GM18519 (cell line): ENCODE measurements around the gene TCTN2.

ENCODE experiments used
- ATAC-seq: cut with Tn5 transposase; IDR thresholded peaks from one replicate; pipeline ENCODE4 v1.9.1; 2021; ENCODE audit warnings: mild to moderate bottlenecking, moderate library complexity; ENCODE audit not compliant: unreplicated experiment, low FRiP score

Gene TCTN2

DNA sequence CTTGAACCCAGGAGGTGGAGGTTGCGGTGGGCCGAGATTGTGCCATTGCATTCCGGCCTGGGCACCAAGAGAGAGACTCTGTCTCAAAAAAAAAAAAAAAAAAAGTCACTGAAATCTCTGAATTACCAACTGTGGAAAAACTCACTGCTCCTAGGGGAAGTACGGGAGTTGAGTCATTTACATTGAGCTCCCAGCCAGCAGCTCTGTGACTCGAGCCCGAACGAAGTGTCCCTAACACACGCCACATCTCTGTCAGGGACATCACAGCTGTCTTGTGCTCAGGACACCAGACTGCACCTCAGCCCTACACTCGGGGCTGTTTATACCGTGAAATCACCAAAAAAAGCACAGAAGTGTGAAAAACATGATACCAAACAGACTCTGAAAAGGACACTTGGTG is 62.3 kb downstream of the TCTN2 start:
- no peak for ATAC-seq

DNA sequence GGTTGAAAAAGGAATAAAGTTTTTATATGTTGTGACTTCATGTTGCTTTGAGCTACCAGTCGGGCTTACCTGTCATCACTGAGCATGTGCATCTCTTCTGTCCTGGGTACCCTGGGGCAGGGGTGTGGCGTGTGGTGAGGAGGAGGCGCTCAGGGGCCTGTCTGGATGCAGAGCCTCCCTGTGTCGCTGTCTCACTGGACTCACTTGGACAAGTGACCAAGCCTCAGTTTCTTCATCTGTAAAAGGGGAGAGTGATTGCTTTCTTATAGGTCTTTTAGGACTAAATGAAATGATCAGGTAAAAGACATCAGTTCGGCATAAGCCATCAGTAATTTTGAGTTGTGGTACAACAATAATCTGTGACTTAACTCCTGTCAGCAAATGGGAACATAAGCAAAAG is 63.4 kb downstream of the TCTN2 start:
- ATAC-seq: no peak

GRCh38 chr12:123741937-123742572 is 71.1 kb downstream of the TCTN2 start:
- ATAC-seq: no peak

GRCh38 chr12:123743002-123743401 is 72.1 kb downstream of the TCTN2 start:
- ATAC-seq: no peak

GRCh38 chr12:123744836-123745235 is 73.9 kb downstream of the TCTN2 start:
- no peak for ATAC-seq

GRCh38 chr12:123747309-123747708 is 76.4 kb downstream of the TCTN2 start:
- ATAC-seq: no peak

DNA sequence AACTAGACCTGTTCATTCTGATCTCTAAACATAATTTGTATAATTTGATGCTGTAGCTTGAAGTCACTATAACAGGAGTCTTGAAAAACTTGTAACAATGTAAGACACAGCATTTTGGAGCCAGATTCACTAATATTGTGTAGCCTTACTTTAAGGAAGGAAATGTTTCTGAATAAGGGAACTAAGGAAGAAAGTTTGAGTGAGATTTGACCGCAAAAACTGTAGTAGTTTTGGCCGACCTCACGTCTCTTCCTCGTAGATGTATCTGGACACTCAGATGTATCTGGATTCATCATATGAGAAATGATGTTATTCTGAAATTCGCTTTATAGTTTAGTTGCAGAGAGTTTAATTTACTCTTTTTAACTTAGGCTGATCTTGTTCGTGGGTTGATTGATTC is 77.2 kb downstream of the TCTN2 start:
- no peak for ATAC-seq

- ATAC-seq: no peak
Measured at GRCh38 chr12:123748661-123749060, 77.7 kb downstream of the TCTN2 start.

- no peak for ATAC-seq
Measured at GRCh38 chr12:123749355-123749754, 78.4 kb downstream of the TCTN2 start.

DNA sequence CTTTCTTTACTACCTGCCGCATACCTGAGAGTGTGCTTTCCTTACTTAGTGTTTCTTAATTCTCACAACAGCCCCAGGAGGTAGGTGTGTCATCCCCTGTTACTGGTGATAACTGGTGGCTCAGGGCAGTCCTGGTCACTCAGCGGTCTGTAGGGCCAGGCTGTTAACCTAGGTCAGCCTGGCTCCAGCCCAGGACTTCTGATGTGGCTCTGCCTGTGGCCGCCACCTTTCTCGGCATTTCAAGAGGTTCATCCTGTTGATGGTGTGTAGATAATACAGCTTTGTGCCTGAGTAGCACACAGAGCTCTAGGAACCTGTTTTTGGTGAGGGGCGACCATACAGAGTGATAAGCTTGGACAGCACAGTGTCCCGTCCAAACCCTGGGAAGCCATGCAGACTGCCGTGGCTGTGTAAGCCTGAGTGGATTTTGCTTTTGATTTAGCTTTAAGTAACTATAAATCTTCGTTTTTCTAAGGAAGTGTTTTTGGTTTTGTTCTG is 79.3 kb downstream of the TCTN2 start:
- ATAC-seq: no peak

DNA sequence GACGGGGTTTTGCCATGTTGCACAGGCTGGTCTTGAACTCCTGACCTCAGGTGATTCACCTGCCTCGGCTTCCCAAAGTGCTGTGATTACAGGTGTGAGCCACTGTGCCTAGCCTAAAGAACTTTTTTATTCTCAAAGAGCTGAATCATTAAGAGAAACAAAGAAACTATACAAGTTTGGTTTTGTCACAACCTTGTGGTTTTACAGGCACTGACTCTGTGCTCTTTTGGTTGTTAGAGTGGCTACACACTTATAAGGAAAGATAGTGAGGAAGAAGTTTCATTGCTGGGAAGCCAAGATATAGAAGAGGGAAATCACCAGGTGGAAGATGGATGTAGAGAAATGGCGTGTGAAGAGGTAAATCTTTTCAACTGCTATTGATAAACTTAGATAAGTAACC is 81.1 kb downstream of the TCTN2 start:
- no peak for ATAC-seq

- no peak for ATAC-seq
Measured at GRCh38 chr12:123754041-123754772, 83.3 kb downstream of the TCTN2 start.

DNA sequence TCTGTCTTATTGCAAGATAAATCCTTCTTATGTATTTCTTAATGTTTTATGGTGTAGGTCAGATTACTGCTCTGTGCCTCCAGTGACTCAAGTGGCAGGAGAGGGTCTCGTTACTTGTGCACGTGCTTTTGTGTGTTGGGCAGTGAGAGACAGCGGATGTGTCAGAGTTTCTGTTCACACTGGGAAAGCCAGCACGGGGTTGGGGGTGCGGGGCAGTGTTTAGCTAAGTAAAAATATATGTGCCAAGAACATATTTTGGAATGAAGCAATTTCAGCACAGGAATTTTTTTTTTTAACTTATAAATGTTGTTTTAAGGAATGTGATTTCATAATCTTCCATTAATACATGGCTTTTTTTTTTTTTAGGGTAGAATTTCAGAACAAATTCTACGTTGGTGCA is 86.6 kb downstream of the TCTN2 start:
- no peak for ATAC-seq
